HepG2 (cell line): ENCODE results near the gene GRIK2. TPM values are rescaled to one million over a fixed set of nuclear protein-coding genes. Genes with fewer than 3 reads are reported as not detected.

Source experiments
- ATAC-seq: fragments of 200-7000 bp; cut with Tn5 transposase; 3 replicates; pipeline ENCODE4 v1.9.1; 2020; ENCODE audit warnings: mild to moderate bottlenecking, moderate library complexity
- BruUV-seq: library from RNA; stranded (reverse); fragments of 400-500 nt; replicated peaks from 2 replicates; lab custom pipeline; 2021; lab: Mats Ljungman, UMichigan
- CTCF ChIA-PET: fragments of 300-600 bp; formaldehyde crosslinking; extraction: SDS; loops from one replicate; lab custom pipeline; 2021; ENCODE audit warnings: low total read pairs, inconsistent platforms, low intra/inter-chr PET ratio; lab: Yijun Ruan, JAX
- POLR2A ChIA-PET: fragments of 350-600 bp; sonication (Branson Sonifier 250); formaldehyde crosslinking; loops from one replicate; lab custom pipeline; 2020; ENCODE audit warnings: antibody characterized with exemption, inconsistent platforms; lab: Yijun Ruan, JAX
- DNase-seq: peaks from one replicate; pipeline ENCODE4 v3.0.0-alpha.2; 2015; ENCODE audit warnings: low spot score
- FAIRE-seq: peaks from 3 replicates; lab custom pipeline; 2011; peaks lifted over from hg19 to GRCh38; lab: Jason Lieb, UNC
- H2AFZ ChIP-seq: one replicate; pipeline ENCODE4 v1.6.1; 2011; ENCODE audit warnings: low read length, inconsistent platforms
- H3K27ac ChIP-seq: fragments of 300-600 bp; 3 replicates; pipeline ENCODE4 v1.8.0; 2011; ENCODE audit warnings: mixed run types, mild to moderate bottlenecking, mixed read lengths, low read length, inconsistent platforms; ENCODE audit not compliant: insufficient read depth; ENCODE audit errors: extremely low read length
- H3K27me3 ChIP-seq, 2 experiments: fragments of 200-600 bp in 1 of 2; 2 replicates in 1 of 2; 3 replicates in 1 of 2; pipeline versions ENCODE4 v1.6.0 to v1.8.0; 2011; ENCODE audit warnings: low read length in 2 of 2, mild to moderate bottlenecking in 2 of 2, moderate library complexity in 2 of 2, inconsistent platforms in 1 of 2; ENCODE audit not compliant: insufficient read depth in 2 of 2, control insufficient read depth in 1 of 2
- H3K36me3 ChIP-seq, 2 experiments: fragments of 200-600 bp in 1 of 2; replicated peaks in 1 of 2; 2 replicates in 1 of 2; 3 replicates in 1 of 2; pipeline versions ENCODE4 v1.5.1 to v1.8.0; 2011; ENCODE audit warnings: low read length in 2 of 2, inconsistent platforms in 1 of 2; ENCODE audit not compliant: insufficient read depth in 2 of 2, control insufficient read depth in 1 of 2
- H3K4me1 ChIP-seq: 2 replicates; pipeline ENCODE4 v1.5.1; 2012; ENCODE audit warnings: low read length, inconsistent platforms; ENCODE audit not compliant: insufficient read depth
- H3K4me2 ChIP-seq: 2 replicates; pipeline ENCODE4 v1.6.0; 2011; ENCODE audit warnings: low read depth, low read length, inconsistent platforms
- H3K4me3 ChIP-seq, 3 experiments: fragments of 200-600 bp in 1 of 3; sonication (generic), shearing (Covaris generic) in 1 of 3; replicated peaks in 1 of 3; 2 replicates each; pipeline ENCODE4 v1.5.1; 2011 to 2016; ENCODE audit warnings: low read length in 3 of 3, inconsistent platforms in 2 of 3, low read depth in 2 of 3, mild to moderate bottlenecking in 2 of 3, control low read depth in 1 of 3, mixed read lengths in 1 of 3; ENCODE audit not compliant: insufficient read depth in 1 of 3
- H3K79me2 ChIP-seq: one replicate; pipeline ENCODE4 v1.6.1; 2011; ENCODE audit warnings: low read length, inconsistent platforms; ENCODE audit not compliant: insufficient read depth
- H3K9ac ChIP-seq: 2 replicates; pipeline ENCODE4 v1.6.0; 2011; ENCODE audit warnings: mild to moderate bottlenecking, low read depth, low read length, inconsistent platforms; ENCODE audit not compliant: insufficient read depth
- H3K9me3 ChIP-seq: 2 replicates; pipeline ENCODE4 v1.5.1; 2012; ENCODE audit warnings: mild to moderate bottlenecking, low read length
- H4K20me1 ChIP-seq: 2 replicates; pipeline ENCODE4 v1.6.0; 2011; ENCODE audit warnings: inconsistent platforms, mild to moderate bottlenecking, low read length, moderate library complexity; ENCODE audit not compliant: insufficient read depth
- ELF3 ChIP-seq: IDR thresholded peaks from 2 replicates; pipeline ENCODE4 v1.6.1; 2016; ENCODE audit warnings: missing genetic modification reagents, missing compliant biosample characterization
- HHEX ChIP-seq: IDR thresholded peaks from 2 replicates; pipeline ENCODE4 v1.6.1; 2016; ENCODE audit warnings: control low read depth
- HNRNPLL ChIP-seq: fragments of 200-400 bp; formaldehyde crosslinking; IDR thresholded peaks from 2 replicates; pipeline ENCODE4 v1.6.1; 2017; ENCODE audit warnings: mild to moderate bottlenecking, low read depth, low read length; ENCODE audit not compliant: poor library complexity, severe bottlenecking
- RARG ChIP-seq: sonication (generic); formaldehyde crosslinking; IDR thresholded peaks from 2 replicates; pipeline ENCODE4 v1.4.0; 2020; ENCODE audit warnings: low read depth, mild to moderate bottlenecking, missing genetic modification reagents
- REPIN1 ChIP-seq: sonication (generic); formaldehyde crosslinking; IDR thresholded peaks from 2 replicates; pipeline ENCODE4 v1.8.0; 2022; ENCODE audit warnings: missing genetic modification reagents, low read depth, mild to moderate bottlenecking, borderline replicate concordance
- RORA ChIP-seq: sonication (generic); formaldehyde crosslinking; IDR thresholded peaks from 2 replicates; pipeline ENCODE4 v1.5.0; 2020; ENCODE audit warnings: mild to moderate bottlenecking, missing genetic modification reagents, moderate library complexity
- SALL1 ChIP-seq: sonication (generic); formaldehyde crosslinking; IDR thresholded peaks from 2 replicates; pipeline ENCODE4 v1.8.0; 2022; ENCODE audit warnings: mild to moderate bottlenecking, missing genetic modification reagents
- TBX2 ChIP-seq: sonication (generic); formaldehyde crosslinking; IDR thresholded peaks from 2 replicates; pipeline ENCODE4 v1.5.0; 2020; ENCODE audit warnings: missing genetic modification reagents, mild to moderate bottlenecking, borderline replicate concordance
- ZFY ChIP-seq: sonication (generic); formaldehyde crosslinking; IDR thresholded peaks from 2 replicates; pipeline ENCODE4 v1.4.0; 2020; ENCODE audit warnings: missing genetic modification reagents
- ZNF232 ChIP-seq: sonication (generic); formaldehyde crosslinking; IDR thresholded peaks from 2 replicates; pipeline ENCODE4 v1.4.0; 2020; ENCODE audit warnings: missing genetic modification reagents, borderline replicate concordance
- ZNF431 ChIP-seq: sonication (generic); formaldehyde crosslinking; IDR thresholded peaks from 2 replicates; pipeline ENCODE4 v1.9.0; 2022; ENCODE audit warnings: missing genetic modification reagents, low read depth, mild to moderate bottlenecking, borderline replicate concordance
- ZNF446 ChIP-seq: sonication (generic); formaldehyde crosslinking; IDR thresholded peaks from 2 replicates; pipeline ENCODE4 v1.5.0; 2020; ENCODE audit warnings: mild to moderate bottlenecking, missing genetic modification reagents
- in situ Hi-C: cut with HindIII; loops from 2 replicates; pipeline ENCODE4 v1.10.0; 2017; ENCODE audit warnings: low pct_unique_long_range_greater_than_20kb; ENCODE audit not compliant: extremely low pct_ligation_motif_present
- intact Hi-C: fragments of 100-400 bp; cut with micrococcal nuclease; formaldehyde crosslinking; loops from one replicate; pipeline ENCODE4 v1.10.0; 2022; ENCODE audit not compliant: unreplicated experiment
- polyA plus RNA-seq, 8 experiments: library from polyadenylated mRNA; depleted of rRNA in 3 of 8; stranded (reverse) in 7 of 8; unstranded in 1 of 8; fragments of >200 nt; fragmentation: Illumina TruSeq in 4 of 8; extraction: Trizol in 4 of 8; gene quantifications; 2 replicates each; pipeline versions ENCODE4 v1.2.1 to v1.2.3, GENCODE V29; 2011 to 2016; ENCODE audit warnings: low read depth in 4 of 8, missing spikeins in 1 of 8, mixed read lengths in 1 of 8; ENCODE audit not compliant: insufficient read depth in 1 of 8
- total RNA-seq, 5 experiments: library from RNA; depleted of rRNA; stranded (reverse); fragments of >200 nt; fragmentation: Illumina TruSeq; extraction: Trizol; gene quantifications; 2 replicates each; pipeline ENCODE4 v1.2.3, GENCODE V29; 2016; ENCODE audit warnings: low read depth in 1 of 5
- TF ChIP-seq, protein P1 (sequence below): IDR thresholded peaks from 2 replicates; pipeline ENCODE4 v1.6.1; 2016; ENCODE audit warnings: mild to moderate bottlenecking, missing biosample characterization, missing genetic modification reagents
- TF ChIP-seq, protein P2 (sequence below): sonication (generic); formaldehyde crosslinking; IDR thresholded peaks from 2 replicates; pipeline ENCODE4 v1.5.0; 2020; ENCODE audit warnings: mild to moderate bottlenecking, missing genetic modification reagents, moderate library complexity
- TF ChIP-seq, protein P3 (sequence below): sonication (generic); formaldehyde crosslinking; conservative IDR thresholded peaks from 2 replicates; pipeline ENCODE4 v1.8.0; 2022; ENCODE audit warnings: low read depth, missing genetic modification reagents
- TF ChIP-seq, protein P4 (sequence below): conservative IDR thresholded peaks from 2 replicates; pipeline ENCODE4 v1.6.1; 2018; ENCODE audit warnings: missing genetic modification reagents
- TF ChIP-seq, protein P5 (sequence below): sonication (generic); formaldehyde crosslinking; IDR thresholded peaks from 2 replicates; pipeline ENCODE4 v1.9.0; 2021; ENCODE audit warnings: missing genetic modification reagents, mild to moderate bottlenecking, borderline replicate concordance

GRIK2 gene
- total and polyA plus RNA-seq, 2 of the 13 experiments (the other 11 are each of a cell fraction or from before 2014, with no cell fraction given): not detected

DNA sequence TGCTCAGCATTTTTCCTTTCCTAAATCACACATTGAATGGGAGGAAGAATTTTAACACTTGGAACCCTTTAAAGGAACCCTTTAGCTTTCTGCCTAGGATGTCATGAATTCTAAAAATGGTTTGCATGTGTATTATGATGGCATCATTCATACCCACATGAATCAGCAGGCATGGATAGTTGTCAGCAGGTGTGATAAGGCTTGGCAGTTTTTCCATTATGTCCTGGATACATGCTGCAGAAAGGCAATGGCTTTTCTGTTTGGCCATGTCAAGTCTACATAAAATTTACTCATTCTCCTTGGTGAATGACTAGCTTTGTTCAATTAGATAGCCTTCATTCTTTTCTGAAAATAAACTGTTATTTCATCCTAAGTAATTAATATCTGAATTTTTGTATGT, 353.7 kb downstream of the GRIK2 start:
- TF ChIP-seq RARG (CRISPR knock-in tag) (no peak), HNRNPLL (no peak), SALL1 (no peak), TBX2 (CRISPR knock-in tag) (no peak), HHEX (no peak), REPIN1 (CRISPR knock-in tag) (no peak), ELF3 (CRISPR knock-in tag) (no peak), RORA (CRISPR knock-in tag) (no peak), ZNF431 (CRISPR knock-in tag) (no peak), ZNF446 (CRISPR knock-in tag) (no peak), ZFY (CRISPR knock-in tag) (no peak), ZNF232 (no peak)
- TF ChIP-seq, protein P1, sequence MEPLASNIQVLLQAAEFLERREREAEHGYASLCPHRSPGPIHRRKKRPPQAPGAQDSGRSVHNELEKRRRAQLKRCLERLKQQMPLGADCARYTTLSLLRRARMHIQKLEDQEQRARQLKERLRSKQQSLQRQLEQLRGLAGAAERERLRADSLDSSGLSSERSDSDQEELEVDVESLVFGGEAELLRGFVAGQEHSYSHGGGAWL: no peak
- TF ChIP-seq, protein P2, sequence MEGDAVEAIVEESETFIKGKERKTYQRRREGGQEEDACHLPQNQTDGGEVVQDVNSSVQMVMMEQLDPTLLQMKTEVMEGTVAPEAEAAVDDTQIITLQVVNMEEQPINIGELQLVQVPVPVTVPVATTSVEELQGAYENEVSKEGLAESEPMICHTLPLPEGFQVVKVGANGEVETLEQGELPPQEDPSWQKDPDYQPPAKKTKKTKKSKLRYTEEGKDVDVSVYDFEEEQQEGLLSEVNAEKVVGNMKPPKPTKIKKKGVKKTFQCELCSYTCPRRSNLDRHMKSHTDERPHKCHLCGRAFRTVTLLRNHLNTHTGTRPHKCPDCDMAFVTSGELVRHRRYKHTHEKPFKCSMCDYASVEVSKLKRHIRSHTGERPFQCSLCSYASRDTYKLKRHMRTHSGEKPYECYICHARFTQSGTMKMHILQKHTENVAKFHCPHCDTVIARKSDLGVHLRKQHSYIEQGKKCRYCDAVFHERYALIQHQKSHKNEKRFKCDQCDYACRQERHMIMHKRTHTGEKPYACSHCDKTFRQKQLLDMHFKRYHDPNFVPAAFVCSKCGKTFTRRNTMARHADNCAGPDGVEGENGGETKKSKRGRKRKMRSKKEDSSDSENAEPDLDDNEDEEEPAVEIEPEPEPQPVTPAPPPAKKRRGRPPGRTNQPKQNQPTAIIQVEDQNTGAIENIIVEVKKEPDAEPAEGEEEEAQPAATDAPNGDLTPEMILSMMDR (CRISPR knock-in tag): no peak
- TF ChIP-seq, protein P3, sequence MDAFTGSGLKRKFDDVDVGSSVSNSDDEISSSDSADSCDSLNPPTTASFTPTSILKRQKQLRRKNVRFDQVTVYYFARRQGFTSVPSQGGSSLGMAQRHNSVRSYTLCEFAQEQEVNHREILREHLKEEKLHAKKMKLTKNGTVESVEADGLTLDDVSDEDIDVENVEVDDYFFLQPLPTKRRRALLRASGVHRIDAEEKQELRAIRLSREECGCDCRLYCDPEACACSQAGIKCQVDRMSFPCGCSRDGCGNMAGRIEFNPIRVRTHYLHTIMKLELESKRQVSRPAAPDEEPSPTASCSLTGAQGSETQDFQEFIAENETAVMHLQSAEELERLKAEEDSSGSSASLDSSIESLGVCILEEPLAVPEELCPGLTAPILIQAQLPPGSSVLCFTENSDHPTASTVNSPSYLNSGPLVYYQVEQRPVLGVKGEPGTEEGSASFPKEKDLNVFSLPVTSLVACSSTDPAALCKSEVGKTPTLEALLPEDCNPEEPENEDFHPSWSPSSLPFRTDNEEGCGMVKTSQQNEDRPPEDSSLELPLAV: no peak
- TF ChIP-seq, protein P4, sequence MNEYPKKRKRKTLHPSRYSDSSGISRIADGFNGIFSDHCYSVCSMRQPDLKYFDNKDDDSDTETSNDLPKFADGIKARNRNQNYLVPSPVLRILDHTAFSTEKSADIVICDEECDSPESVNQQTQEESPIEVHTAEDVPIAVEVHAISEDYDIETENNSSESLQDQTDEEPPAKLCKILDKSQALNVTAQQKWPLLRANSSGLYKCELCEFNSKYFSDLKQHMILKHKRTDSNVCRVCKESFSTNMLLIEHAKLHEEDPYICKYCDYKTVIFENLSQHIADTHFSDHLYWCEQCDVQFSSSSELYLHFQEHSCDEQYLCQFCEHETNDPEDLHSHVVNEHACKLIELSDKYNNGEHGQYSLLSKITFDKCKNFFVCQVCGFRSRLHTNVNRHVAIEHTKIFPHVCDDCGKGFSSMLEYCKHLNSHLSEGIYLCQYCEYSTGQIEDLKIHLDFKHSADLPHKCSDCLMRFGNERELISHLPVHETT (CRISPR knock-in tag): no peak
- TF ChIP-seq, protein P5, sequence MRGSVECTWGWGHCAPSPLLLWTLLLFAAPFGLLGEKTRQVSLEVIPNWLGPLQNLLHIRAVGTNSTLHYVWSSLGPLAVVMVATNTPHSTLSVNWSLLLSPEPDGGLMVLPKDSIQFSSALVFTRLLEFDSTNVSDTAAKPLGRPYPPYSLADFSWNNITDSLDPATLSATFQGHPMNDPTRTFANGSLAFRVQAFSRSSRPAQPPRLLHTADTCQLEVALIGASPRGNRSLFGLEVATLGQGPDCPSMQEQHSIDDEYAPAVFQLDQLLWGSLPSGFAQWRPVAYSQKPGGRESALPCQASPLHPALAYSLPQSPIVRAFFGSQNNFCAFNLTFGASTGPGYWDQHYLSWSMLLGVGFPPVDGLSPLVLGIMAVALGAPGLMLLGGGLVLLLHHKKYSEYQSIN: no peak
- Histone ChIP-seq H3K4me2 (no peak overlapping the region), H3K4me1 (no peaks in the 10 kb centered on the region), H3K27me3 (no peaks in the 10 kb centered on the region), H3K79me2 (no peaks in the 10 kb centered on the region), H3K9ac (no peak overlapping the region), H4K20me1 (no peaks in the 10 kb centered on the region), H3K27ac (no peak overlapping the region), H3K9me3 (no peaks in the 10 kb centered on the region), H3K36me3 (no peaks in the 10 kb centered on the region), H3K4me3 (no peak overlapping the region), H2AFZ (no peak overlapping the region)
- CTCF ChIA-PET: no interaction called here
- FAIRE-seq (no peak), DNase-seq (no peak), ATAC-seq (no peak)
- in situ Hi-C loops (no loop called here), intact Hi-C loops (no loop called here)
- POLR2A ChIA-PET: no interaction called here
- no TSS peak for BruUV-seq
